ENCODE measurements around the gene RAB3D.

GRCh38 chr19:11330127-11330526 lies 9.3 kb downstream of the RAB3D start:
- no peak for TF ChIP-seq SALL2 (tag by site-specific recombination; IDR thresholded peaks at IDR 0.05; ENCODE audit: borderline replicate concordance)
- no peak for TF ChIP-seq ZSCAN18 (tag by site-specific recombination; IDR thresholded peaks at IDR 0.05)
- no peak for TF ChIP-seq YY1 (tag by site-specific recombination; IDR thresholded peaks at IDR 0.05)
- TF ChIP-seq CTCF (tag by site-specific recombination; IDR thresholded peaks at IDR 0.05), result no peak
- no peak for TF ChIP-seq PRDM1 (tag by site-specific recombination; IDR thresholded peaks at IDR 0.05)
- TF ChIP-seq ZNF169 (tag by site-specific recombination; IDR thresholded peaks at IDR 0.05), result no peak
